ENCODE results near the gene PI4KB. TPM values are rescaled to one million over a fixed set of nuclear protein-coding genes. Genes with fewer than 3 reads are reported as not detected.

The PI4KB gene
- total and polyA plus RNA-seq, 9 of the 15 experiments (the other 6 are each of a cell fraction or from before 2014, with no cell fraction given), result 3.1 to 65.4 (median 45.1) TPM

DNA sequence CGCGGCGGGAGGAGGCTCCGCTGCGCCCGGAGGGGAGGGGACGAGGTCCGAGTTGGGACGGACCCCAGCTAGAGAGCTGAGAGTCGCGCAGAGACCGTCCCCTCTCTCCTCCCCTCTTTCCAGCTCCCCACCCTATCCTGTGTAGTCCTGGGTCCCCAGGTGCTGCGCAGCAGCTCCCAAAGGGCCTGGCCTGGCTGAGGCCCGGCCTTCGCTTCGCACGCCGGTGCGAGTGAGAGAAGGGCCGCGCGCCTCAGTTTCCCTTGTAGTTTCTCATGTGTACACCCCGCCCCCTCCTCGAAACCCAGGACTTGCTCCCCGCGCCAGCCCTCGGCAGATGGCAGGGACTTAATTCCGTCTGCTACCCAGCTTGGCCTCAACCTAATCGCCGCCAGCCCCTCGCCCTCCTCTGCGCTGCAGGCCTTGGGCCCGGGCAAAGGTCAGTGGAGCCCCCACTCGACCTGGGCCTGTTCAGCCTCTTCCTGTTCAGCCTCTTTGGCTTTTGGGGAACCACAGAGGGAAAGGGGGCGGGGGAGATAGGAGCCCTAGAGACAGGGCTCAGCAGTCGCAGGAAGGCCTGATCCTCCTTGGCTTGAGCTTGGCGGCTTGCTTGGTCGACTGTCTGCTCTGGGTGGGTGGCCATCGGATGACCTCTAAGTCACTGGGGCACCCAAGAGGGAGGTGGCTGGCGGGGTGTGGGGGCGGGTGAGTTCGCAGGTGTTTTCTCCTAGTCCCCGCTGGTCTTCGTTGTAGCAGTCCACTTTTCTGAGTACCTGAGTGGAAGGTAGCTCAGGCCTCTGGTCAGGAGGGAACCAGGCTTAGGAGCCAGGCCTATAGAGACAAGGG lies 44.1 kb downstream of the PI4KB start:
- DNase-seq (ENCODE audit: extremely low read depth in 1 of 4, low spot score in 3 of 4) (peak; percentile 46 to 64 (median 58)), FAIRE-seq (peak; percentile 52), ATAC-seq (peak; percentile 8)
- Histone ChIP-seq H4K20me1 (replicated peaks; ENCODE audit: control insufficient read depth, insufficient read depth, low read length) (peaks cover 8% of the 10 kb centered on the region; the same call in 1 of the 2 replicates), H3K9me1 (ENCODE audit: control insufficient read depth, insufficient read depth, low read length) (peaks cover 4% of the 10 kb centered on the region), H3K36me3 (ENCODE audit: control insufficient read depth, insufficient read depth, low read length) (peaks cover 39% of the 10 kb centered on the region; the same call in 2 of the 3 replicates), H3K4me2 (ENCODE audit: insufficient read depth, low read length) (peak overlapping the region; percentile 100), H3K79me2 (ENCODE audit: control insufficient read depth, insufficient read depth, low read length) (peaks cover 28% of the 10 kb centered on the region), H2AFZ (ENCODE audit: low read depth, low read length) (peak overlapping the region; percentile 58), H3K27me3 (ENCODE audit: control insufficient read depth in 2 of 2, insufficient read depth in 2 of 2, low read length in 2 of 2) (no peaks in the 10 kb centered on the region), H3K9ac (ENCODE audit: insufficient read depth in 1 of 2, low read depth in 2 of 2, low read length in 2 of 2) (peak overlapping the region; percentile 93 to 99), H3K27ac (ENCODE audit: extremely low read depth, low read depth, low read length) (peak overlapping the region; percentile 99), H3K4me1 (replicated peaks in 1 of 2; ENCODE audit: control insufficient read depth in 2 of 2, insufficient read depth in 2 of 2, low read length in 2 of 2) (peaks cover 19 to 42% of the 10 kb centered on the region in 2 experiments), H3K9me3 (replicated peaks; ENCODE audit: control insufficient read depth, insufficient read depth, low read depth, low read length) (no peaks in the 10 kb centered on the region), H3K4me3 (peak overlapping the region; percentile 67)
- intact Hi-C loops (cut with micrococcal nuclease) (loop anchor here (10.0 kb wide), 1 partner anchor 62 kb away; the partner anchor contains the start of gene RFX5), in situ Hi-C loops (cut with MboI) (no loop called here)
- POLR2A ChIA-PET, result interaction anchor here (0.5 to 3.5 kb wide), 14 partner anchors 10 to 309 kb away, joined by 3 to 43 read pairs (median 4); partner anchors contain the start of genes PI4KB and PSMB4
- 6% methylated on average over 30 of the region's 44 CpGs for WGBS (ENCODE audit: insufficient coverage, low coverage, missing lambda C conversion rate)
- CTCF ChIA-PET (ENCODE audit: low intra/inter-chr PET ratio), result no interaction called here
- BruUV-seq (replicated peaks), result no TSS peak
- TF ChIP-seq POLR2A (conservative IDR thresholded peaks at IDR 0.05) (no peak), ZNF589 (CRISPR knock-in tag; IDR thresholded peaks at IDR 0.05; ENCODE audit: low read depth) (no peak), FIP1L1 (IDR thresholded peaks at IDR 0.05; ENCODE audit: low read depth, low read length, poor library complexity, severe bottlenecking) (no peak), ZNF766 (CRISPR knock-in tag; conservative IDR thresholded peaks at IDR 0.05) (no peak), FOS (IDR thresholded peaks at IDR 0.05; ENCODE audit: extremely low read depth, insufficient read length) (no peak), ZNF146 (CRISPR knock-in tag; IDR thresholded peaks at IDR 0.05; ENCODE audit: unreplicated experiment) (no peak)
- TF ChIP-seq, protein P1, sequence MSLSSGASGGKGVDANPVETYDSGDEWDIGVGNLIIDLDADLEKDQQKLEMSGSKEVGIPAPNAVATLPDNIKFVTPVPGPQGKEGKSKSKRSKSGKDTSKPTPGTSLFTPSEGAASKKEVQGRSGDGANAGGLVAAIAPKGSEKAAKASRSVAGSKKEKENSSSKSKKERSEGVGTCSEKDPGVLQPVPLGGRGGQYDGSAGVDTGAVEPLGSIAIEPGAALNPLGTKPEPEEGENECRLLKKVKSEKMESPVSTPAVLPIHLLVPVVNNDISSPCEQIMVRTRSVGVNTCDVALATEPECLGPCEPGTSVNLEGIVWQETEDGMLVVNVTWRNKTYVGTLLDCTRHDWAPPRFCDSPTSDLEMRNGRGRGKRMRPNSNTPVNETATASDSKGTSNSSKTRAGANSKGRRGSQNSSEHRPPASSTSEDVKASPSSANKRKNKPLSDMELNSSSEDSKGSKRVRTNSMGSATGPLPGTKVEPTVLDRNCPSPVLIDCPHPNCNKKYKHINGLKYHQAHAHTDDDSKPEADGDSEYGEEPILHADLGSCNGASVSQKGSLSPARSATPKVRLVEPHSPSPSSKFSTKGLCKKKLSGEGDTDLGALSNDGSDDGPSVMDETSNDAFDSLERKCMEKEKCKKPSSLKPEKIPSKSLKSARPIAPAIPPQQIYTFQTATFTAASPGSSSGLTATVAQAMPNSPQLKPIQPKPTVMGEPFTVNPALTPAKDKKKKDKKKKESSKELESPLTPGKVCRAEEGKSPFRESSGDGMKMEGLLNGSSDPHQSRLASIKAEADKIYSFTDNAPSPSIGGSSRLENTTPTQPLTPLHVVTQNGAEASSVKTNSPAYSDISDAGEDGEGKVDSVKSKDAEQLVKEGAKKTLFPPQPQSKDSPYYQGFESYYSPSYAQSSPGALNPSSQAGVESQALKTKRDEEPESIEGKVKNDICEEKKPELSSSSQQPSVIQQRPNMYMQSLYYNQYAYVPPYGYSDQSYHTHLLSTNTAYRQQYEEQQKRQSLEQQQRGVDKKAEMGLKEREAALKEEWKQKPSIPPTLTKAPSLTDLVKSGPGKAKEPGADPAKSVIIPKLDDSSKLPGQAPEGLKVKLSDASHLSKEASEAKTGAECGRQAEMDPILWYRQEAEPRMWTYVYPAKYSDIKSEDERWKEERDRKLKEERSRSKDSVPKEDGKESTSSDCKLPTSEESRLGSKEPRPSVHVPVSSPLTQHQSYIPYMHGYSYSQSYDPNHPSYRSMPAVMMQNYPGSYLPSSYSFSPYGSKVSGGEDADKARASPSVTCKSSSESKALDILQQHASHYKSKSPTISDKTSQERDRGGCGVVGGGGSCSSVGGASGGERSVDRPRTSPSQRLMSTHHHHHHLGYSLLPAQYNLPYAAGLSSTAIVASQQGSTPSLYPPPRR (CRISPR knock-in tag; IDR thresholded peaks at IDR 0.05; ENCODE audit: borderline replicate concordance), result no peak
- TF ChIP-seq, protein P2, sequence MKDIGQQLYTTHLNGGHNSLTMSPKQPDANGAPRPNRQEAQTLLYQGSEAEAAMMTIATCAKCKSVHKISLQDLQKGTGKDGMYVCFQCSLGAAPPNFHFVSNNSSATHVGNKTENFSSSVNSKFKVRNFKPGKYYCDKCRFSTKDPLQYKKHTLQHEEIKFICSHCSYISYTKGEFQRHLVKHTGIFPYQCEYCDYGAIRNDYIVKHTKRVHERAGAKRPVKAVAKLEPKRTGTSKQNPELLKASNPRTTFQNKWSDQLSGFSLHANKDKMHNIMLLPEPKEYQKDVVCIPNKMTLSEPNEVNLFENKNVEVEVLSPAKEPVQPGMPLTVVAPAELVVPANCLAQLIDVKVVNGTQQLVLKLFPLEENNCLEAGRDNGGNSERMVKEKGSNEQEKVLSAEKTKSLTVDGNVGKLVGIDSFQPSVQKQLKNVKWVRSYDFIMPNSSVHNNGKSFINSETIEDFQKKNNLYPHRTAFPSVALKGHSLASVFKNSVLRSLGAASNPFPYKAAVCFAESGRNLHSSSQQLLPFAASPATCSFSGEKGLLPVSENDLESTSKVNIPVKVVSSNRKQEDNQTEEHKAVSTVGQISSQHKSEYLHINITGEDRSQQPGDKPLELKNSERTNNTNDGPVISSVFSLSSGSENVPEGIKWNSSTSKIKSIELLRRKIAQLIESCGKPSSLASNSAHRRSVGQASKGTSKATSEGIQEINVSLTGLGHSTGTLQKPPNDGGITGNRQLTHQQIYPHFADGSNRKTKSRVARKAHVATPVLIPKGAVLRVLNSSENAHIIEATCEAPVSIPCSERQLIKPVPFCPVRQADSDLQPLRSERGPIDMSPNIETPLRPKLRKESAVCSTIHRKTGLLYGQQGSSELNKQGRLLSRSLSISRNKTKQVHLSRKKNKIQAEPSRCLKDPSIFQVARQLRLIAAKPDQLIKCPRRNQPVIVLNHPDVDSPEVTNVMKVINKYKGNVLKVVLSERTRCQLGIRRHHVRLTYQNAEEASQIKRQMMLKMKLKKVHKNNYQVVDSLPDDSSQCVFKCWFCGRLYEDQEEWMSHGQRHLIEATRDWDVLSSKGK (CRISPR knock-in tag; IDR thresholded peaks at IDR 0.05), result no peak
- TF ChIP-seq, protein P3, sequence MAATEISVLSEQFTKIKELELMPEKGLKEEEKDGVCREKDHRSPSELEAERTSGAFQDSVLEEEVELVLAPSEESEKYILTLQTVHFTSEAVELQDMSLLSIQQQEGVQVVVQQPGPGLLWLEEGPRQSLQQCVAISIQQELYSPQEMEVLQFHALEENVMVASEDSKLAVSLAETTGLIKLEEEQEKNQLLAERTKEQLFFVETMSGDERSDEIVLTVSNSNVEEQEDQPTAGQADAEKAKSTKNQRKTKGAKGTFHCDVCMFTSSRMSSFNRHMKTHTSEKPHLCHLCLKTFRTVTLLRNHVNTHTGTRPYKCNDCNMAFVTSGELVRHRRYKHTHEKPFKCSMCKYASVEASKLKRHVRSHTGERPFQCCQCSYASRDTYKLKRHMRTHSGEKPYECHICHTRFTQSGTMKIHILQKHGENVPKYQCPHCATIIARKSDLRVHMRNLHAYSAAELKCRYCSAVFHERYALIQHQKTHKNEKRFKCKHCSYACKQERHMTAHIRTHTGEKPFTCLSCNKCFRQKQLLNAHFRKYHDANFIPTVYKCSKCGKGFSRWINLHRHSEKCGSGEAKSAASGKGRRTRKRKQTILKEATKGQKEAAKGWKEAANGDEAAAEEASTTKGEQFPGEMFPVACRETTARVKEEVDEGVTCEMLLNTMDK (IDR thresholded peaks at IDR 0.05; ENCODE audit: borderline replicate concordance, insufficient read depth, low read depth, low read length, poor library complexity, severe bottlenecking), result no peak
